ENCODE results near the gene BCAP31. TPM values are rescaled to one million over a fixed set of nuclear protein-coding genes. Genes with fewer than 3 reads are reported as not detected.
A peak's percentile ranks its signal among the peaks of the same experiment; 100 is the strongest.
"Not testable (repeated sequence)": the region's sequence is repeated elsewhere in the genome, so short reads cannot be mapped to it uniquely, and the experiment has no call there.

Gene BCAP31
- total and polyA plus RNA-seq, 7 experiments from 2014 or later: 80.2 to 329 (median 118) TPM

DNA sequence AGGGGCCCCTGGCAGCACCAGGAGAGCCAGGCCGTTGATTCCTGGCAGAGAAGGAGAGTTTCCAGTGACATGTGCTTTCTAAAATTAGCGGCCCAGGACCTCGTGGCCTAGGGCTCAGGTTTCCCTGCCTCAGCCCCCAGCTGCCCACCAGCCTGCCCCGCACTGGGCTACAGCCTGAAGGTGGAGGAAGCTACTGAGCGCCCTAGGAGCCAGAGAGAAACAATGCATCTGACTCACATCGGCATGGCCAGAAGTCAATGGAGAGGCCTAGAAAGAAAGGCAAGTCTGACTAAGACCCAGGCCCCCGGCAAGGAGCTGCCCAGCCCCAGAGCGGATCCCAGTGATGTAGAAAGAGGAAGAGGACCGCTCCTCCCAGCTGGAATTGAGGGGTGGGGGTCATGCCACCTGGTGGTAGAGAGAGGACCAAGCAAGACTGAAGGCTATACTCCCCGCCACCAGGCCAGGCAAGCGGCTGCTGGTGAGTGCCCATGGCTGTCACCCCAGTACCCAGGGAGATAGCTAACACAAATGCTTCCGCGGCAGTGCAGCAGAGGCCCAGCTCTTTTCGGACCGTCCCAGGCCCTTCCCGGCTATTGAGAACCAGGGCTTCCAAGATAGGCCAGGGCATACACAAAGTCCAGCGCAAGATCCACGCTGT is 18.7 kb downstream of the BCAP31 start:
- H3K27me3 Mint-ChIP-seq; intact Hi-C loops (cut with micrococcal nuclease); H3K4me1 ChIP-seq (ENCODE audit: control insufficient read depth in 2 of 2, insufficient read depth in 2 of 2, low read length in 2 of 2); ATAC-seq; DNase-seq; H3K27ac ChIP-seq (ENCODE audit: low read depth, low read length); H3K4me1 Mint-ChIP-seq; H3K4me3 Mint-ChIP-seq; H3K4me3 ChIP-seq (ENCODE audit: low read length); H3K36me3 Mint-ChIP-seq; H3K9me3 Mint-ChIP-seq; CTCF ChIA-PET; H3K27me3 ChIP-seq (ENCODE audit: control insufficient read depth in 2 of 2, insufficient read depth in 2 of 2, low read length in 2 of 2); H3K27ac Mint-ChIP-seq; H3K9me3 ChIP-seq (ENCODE audit: control insufficient read depth in 2 of 3, low read length in 3 of 3): not testable (repeated sequence)
- POLR2A ChIA-PET: interaction anchor here (0.6 kb wide), 2 partner anchors 707 to 1163 kb away, joined by 3 read pairs; no protein-coding TSS in a partner anchor
- peaks cover 0 to 58% (median 0%) of the 10 kb centered on the region in 3 experiments for H3K36me3 ChIP-seq (ENCODE audit: control insufficient read depth in 2 of 3, insufficient read depth in 3 of 3, low read length in 3 of 3)

DNA sequence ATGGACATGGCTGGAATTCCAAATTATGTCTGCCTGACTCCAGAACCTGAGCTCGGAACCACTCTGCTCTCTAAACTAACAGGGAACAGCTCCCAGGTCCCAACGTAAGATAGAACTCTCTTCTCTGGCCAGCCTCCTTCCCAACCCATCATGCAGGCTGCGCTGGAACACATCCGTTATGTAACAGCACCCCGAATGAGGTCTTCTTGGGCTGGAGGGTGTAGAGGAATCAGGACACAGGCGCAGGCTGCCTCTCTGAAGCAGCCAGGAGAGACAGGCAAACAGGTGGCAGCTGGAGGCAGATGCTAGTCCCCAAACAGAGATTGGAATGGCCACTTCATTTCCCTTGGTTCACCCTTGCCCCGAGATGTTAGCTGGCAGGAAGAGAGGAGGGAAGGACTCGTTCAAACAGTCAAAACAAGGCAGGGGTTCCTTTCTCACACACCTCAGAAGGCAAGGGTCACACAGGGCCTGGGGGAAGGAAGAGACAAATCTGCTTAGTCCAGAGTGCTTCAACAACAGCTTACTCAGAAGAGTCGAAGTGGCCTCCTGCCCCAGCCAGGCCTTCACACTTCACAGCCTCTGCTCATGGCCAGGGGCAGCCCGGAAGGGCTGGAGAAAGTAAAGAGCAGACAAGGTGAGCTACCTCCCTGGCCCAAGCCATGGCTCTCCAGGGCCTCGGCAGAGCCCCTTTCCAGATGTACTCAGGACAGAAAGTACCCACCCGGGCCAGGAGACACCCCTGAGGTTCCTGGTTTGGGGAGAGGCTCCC is 19.4 kb downstream of the BCAP31 start:
- POLR2A ChIA-PET; H3K27ac ChIP-seq (ENCODE audit: low read depth, low read length); H3K4me1 ChIP-seq (ENCODE audit: control insufficient read depth in 2 of 2, insufficient read depth in 2 of 2, low read length in 2 of 2); ATAC-seq; H3K27me3 ChIP-seq (ENCODE audit: control insufficient read depth in 2 of 2, insufficient read depth in 2 of 2, low read length in 2 of 2); CTCF ChIA-PET; intact Hi-C loops (cut with micrococcal nuclease); H3K36me3 Mint-ChIP-seq; H3K27me3 Mint-ChIP-seq; H3K4me3 ChIP-seq (ENCODE audit: low read length); DNase-seq; H3K9me3 Mint-ChIP-seq; H3K4me1 Mint-ChIP-seq; H3K4me3 Mint-ChIP-seq; H3K9me3 ChIP-seq (ENCODE audit: control insufficient read depth in 2 of 3, low read length in 3 of 3): not testable (repeated sequence)
- H3K36me3 ChIP-seq (ENCODE audit: control insufficient read depth in 2 of 3, insufficient read depth in 3 of 3, low read length in 3 of 3): peaks cover 0 to 56% (median 0%) of the 10 kb centered on the region in 3 experiments
- peak overlapping the region in 1 of 9 donors; percentile 46 for H3K27ac Mint-ChIP-seq

GRCh38 chrX:153704021-153704526 is 20.1 kb downstream of the BCAP31 start:
- Mint-ChIP-seq H3K4me1 (peaks cover 0 to 8% (median 5%) of the 10 kb centered on the region in 7 donors), H3K36me3 (no peaks in the 10 kb centered on the region), H3K9me3 (peaks cover 0 to 2% (median 0%) of the 10 kb centered on the region in 11 donors), H3K27me3 (no peaks in the 10 kb centered on the region), H3K4me3 (no peak overlapping the region), H3K27ac (no peak overlapping the region)
- Histone ChIP-seq H3K27ac (ENCODE audit: low read depth, low read length) (no peak overlapping the region), H3K36me3 (ENCODE audit: control insufficient read depth in 2 of 3, insufficient read depth in 3 of 3, low read length in 3 of 3) (peaks cover 0 to 53% (median 0%) of the 10 kb centered on the region in 3 experiments), H3K27me3 (ENCODE audit: control insufficient read depth in 2 of 2, insufficient read depth in 2 of 2, low read length in 2 of 2) (no peaks in the 10 kb centered on the region), H3K4me3 (ENCODE audit: low read length) (no peak overlapping the region), H3K9me3 (ENCODE audit: control insufficient read depth in 2 of 3, low read length in 3 of 3) (no peaks in the 10 kb centered on the region), H3K4me1 (ENCODE audit: control insufficient read depth in 2 of 2, insufficient read depth in 2 of 2, low read length in 2 of 2) (no peaks in the 10 kb centered on the region)
- ATAC-seq (no peak), DNase-seq (no peak)
- ChIA-PET CTCF (no interaction called here), POLR2A (interaction anchor here (0.6 kb wide), 1 partner anchor 176 kb away, joined by 3 read pairs; no protein-coding TSS in a partner anchor)
- intact Hi-C loops (cut with micrococcal nuclease): no loop called here

- intact Hi-C loops (cut with micrococcal nuclease): no loop called here
- H3K27me3 Mint-ChIP-seq: no peaks in the 10 kb centered on the region
- no peaks in the 10 kb centered on the region for H3K36me3 Mint-ChIP-seq
- no peak overlapping the region for H3K27ac ChIP-seq (ENCODE audit: low read depth, low read length)
- H3K4me1 ChIP-seq (ENCODE audit: control insufficient read depth in 2 of 2, insufficient read depth in 2 of 2, low read length in 2 of 2): no peaks in the 10 kb centered on the region
- peaks cover 0 to 6% (median 0%) of the 10 kb centered on the region in 7 donors for H3K4me1 Mint-ChIP-seq
- no peak overlapping the region for H3K4me3 ChIP-seq (ENCODE audit: low read length)
- H3K9me3 Mint-ChIP-seq: peaks cover 0 to 2% (median 0%) of the 10 kb centered on the region in 11 donors
- no peaks in the 10 kb centered on the region for H3K9me3 ChIP-seq (ENCODE audit: control insufficient read depth in 2 of 3, low read length in 3 of 3)
- DNase-seq: no peak
- H3K36me3 ChIP-seq (ENCODE audit: control insufficient read depth in 2 of 3, insufficient read depth in 3 of 3, low read length in 3 of 3): peaks cover 0 to 60% (median 0%) of the 10 kb centered on the region in 3 experiments
- CTCF ChIA-PET: no interaction called here
- POLR2A ChIA-PET: no interaction called here
- H3K4me3 Mint-ChIP-seq: no peak overlapping the region
- no peak for ATAC-seq
- H3K27me3 ChIP-seq (ENCODE audit: control insufficient read depth in 2 of 2, insufficient read depth in 2 of 2, low read length in 2 of 2): no peaks in the 10 kb centered on the region
- no peak overlapping the region for H3K27ac Mint-ChIP-seq
These were observed 21.2 kb downstream of the BCAP31 start for GRCh38 chrX:153703036-153703370.

GRCh38 chrX:153702336-153703035 is 21.7 kb downstream of the BCAP31 start:
- no peak overlapping the region for H3K27ac ChIP-seq (ENCODE audit: low read depth, low read length)
- no peaks in the 10 kb centered on the region for H3K27me3 ChIP-seq (ENCODE audit: control insufficient read depth in 2 of 2, insufficient read depth in 2 of 2, low read length in 2 of 2)
- H3K4me3 Mint-ChIP-seq: no peak overlapping the region
- H3K27me3 Mint-ChIP-seq: no peaks in the 10 kb centered on the region
- H3K36me3 ChIP-seq (ENCODE audit: control insufficient read depth in 2 of 3, insufficient read depth in 3 of 3, low read length in 3 of 3): peaks cover 0 to 62% (median 0%) of the 10 kb centered on the region in 3 experiments
- H3K36me3 Mint-ChIP-seq: peaks cover 0 to under 1% (median 0%) of the 10 kb centered on the region in 5 donors
- peaks cover 0 to 6% (median 0%) of the 10 kb centered on the region in 7 donors for H3K4me1 Mint-ChIP-seq
- no peaks in the 10 kb centered on the region for H3K4me1 ChIP-seq (ENCODE audit: control insufficient read depth in 2 of 2, insufficient read depth in 2 of 2, low read length in 2 of 2)
- H3K9me3 ChIP-seq (ENCODE audit: control insufficient read depth in 2 of 3, low read length in 3 of 3): no peaks in the 10 kb centered on the region
- H3K9me3 Mint-ChIP-seq: peaks cover 0 to 3% (median 0%) of the 10 kb centered on the region in 11 donors
- intact Hi-C loops (cut with micrococcal nuclease): no loop called here
- DNase-seq (no peak), ATAC-seq (no peak)
- ChIA-PET CTCF (no interaction called here), POLR2A (no interaction called here)
- no peak overlapping the region for H3K27ac Mint-ChIP-seq
- H3K4me3 ChIP-seq (ENCODE audit: low read length): no peak overlapping the region

GRCh38 chrX:153701706-153702105 is 22.5 kb downstream of the BCAP31 start:
- peaks cover 0 to 3% (median 0%) of the 10 kb centered on the region in 7 donors for H3K4me1 Mint-ChIP-seq
- Histone ChIP-seq H3K36me3 (ENCODE audit: control insufficient read depth in 2 of 3, insufficient read depth in 3 of 3, low read length in 3 of 3) (peaks cover 0 to 65% (median 0%) of the 10 kb centered on the region in 3 experiments), H3K27me3 (ENCODE audit: control insufficient read depth in 2 of 2, insufficient read depth in 2 of 2, low read length in 2 of 2) (no peaks in the 10 kb centered on the region), H3K4me3 (ENCODE audit: low read length) (no peak overlapping the region), H3K9me3 (ENCODE audit: control insufficient read depth in 2 of 3, low read length in 3 of 3) (no peaks in the 10 kb centered on the region), H3K4me1 (ENCODE audit: control insufficient read depth in 2 of 2, insufficient read depth in 2 of 2, low read length in 2 of 2) (no peaks in the 10 kb centered on the region), H3K27ac (ENCODE audit: low read depth, low read length) (no peak overlapping the region)
- intact Hi-C loops (cut with micrococcal nuclease): no loop called here
- H3K4me3 Mint-ChIP-seq: no peak overlapping the region
- no peak for DNase-seq
- no peaks in the 10 kb centered on the region for H3K27me3 Mint-ChIP-seq
- ChIA-PET CTCF (no interaction called here), POLR2A (no interaction called here)
- no peak for ATAC-seq
- H3K9me3 Mint-ChIP-seq: peaks cover 0 to 5% (median 0%) of the 10 kb centered on the region in 11 donors
- H3K36me3 Mint-ChIP-seq: peaks cover 0 to 8% (median 0%) of the 10 kb centered on the region in 5 donors
- no peak overlapping the region for H3K27ac Mint-ChIP-seq
